Lung microvascular endothelial cell (primary cell): Measurements from ENCODE around the gene UPK3B. TPM values are rescaled to one million over a fixed set of nuclear protein-coding genes. Genes with fewer than 3 reads are reported as not detected.
"Not testable (repeated sequence)": the region's sequence is repeated elsewhere in the genome, so short reads cannot be mapped to it uniquely, and the experiment has no call there.

Source experiments
- DNase-seq, 2 donors: peaks; one replicate each; pipeline versions ENCODE4 v3.0.0 to v3.0.0-alpha.2; 2010; ENCODE audit warnings: low read depth in 2 of 2
- total RNA-seq: library from RNA; depleted of rRNA; stranded (reverse); fragments of >200 nt; gene quantifications from 2 replicates; pipeline ENCODE4 v1.2.1, GENCODE V29; 2014

UPK3B gene
- total RNA-seq, 1 donor from 2014 or later: under 0.01 TPM

DNA sequence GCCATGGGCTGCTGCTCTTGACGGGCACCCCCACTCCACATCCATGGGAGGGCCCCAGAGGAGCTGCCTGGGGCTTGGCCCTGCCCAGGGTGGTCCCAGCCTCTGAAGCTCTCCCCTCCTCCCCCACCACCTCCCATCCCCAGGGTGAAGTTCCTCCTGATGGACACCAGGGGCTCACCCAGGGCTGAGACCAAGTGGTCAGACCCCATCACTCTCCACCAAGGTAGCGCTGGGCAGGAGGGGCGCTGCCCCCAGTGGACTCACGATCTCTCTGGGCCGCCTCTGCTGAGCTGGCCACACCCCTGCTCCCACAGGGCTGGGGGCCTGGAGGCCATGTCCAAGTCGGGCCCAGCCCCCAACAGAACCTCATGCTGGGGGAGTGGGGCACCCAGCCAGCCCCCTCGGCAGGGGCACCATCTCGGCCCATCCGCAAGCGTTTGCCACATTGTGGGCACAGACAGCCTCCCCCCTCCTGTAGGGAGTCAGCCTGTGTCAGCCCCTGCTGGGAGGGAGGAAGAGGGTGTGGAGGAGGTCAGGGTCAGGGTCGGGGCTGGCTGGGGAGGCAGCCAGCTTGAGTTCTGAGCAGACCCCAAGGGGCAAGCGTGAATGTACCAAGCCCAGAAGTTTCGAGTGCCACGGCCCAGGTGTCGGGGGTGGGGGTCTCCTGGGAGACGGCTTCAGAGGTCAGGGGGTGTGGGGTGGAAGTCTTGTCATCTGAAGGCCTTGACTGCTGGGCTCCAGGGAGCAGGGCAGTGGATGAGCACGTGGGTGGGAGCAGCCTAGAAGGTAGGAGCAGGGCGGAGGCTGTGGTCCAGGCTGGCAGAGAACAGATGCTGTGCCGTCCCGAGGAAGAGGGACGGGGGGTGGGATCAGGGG is 2.8 kb downstream of the UPK3B start:
- DNase-seq: peak; percentile 30 to 41

DNA sequence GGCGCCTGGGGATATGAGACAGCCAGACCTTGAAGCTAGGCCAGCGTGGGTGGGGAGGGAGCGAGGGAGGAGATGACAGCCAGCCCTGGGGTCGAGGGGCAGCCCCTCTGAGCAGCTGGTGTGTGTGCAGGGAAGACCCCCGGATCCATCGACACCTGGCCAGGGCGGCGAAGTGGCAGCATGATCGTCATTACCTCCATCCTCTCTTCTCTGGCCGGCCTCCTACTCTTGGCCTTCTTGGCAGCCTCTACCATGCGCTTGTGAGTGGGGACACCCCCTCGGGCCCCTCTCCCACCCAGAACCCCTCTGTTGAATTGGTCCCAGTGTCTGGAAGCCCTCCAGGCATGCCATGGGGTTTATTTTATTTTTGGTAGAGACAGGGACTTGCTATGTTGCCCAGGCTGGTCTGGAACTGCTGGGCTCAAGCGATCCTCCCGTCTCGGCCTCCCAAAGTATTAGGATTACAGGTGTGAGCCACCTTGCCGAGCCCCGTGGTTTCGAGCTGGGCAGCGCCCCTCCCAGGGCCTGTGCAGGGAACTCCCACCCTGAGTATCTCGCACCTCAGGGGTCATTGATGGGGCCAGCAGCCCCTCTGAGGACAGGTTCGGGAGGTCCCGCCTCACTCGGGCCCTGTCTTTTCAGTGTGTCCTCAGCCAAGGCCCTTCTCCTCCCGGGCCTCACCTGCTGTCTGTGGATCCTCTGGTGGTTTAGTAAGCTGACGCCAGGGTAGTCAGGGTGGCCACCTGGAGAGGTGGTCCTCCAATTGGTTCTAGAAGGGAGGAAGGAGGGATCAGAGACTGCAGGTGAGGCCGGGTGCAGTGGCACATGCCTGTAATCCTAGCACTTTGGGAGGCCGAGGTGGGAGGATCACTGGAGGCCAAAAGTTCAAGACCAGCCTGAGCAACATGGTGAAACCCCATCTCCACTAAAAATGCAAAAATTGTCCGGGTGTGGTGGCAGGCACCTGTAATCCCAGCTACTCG is 3.8 kb downstream of the UPK3B start:
- DNase-seq: no peak

DNA sequence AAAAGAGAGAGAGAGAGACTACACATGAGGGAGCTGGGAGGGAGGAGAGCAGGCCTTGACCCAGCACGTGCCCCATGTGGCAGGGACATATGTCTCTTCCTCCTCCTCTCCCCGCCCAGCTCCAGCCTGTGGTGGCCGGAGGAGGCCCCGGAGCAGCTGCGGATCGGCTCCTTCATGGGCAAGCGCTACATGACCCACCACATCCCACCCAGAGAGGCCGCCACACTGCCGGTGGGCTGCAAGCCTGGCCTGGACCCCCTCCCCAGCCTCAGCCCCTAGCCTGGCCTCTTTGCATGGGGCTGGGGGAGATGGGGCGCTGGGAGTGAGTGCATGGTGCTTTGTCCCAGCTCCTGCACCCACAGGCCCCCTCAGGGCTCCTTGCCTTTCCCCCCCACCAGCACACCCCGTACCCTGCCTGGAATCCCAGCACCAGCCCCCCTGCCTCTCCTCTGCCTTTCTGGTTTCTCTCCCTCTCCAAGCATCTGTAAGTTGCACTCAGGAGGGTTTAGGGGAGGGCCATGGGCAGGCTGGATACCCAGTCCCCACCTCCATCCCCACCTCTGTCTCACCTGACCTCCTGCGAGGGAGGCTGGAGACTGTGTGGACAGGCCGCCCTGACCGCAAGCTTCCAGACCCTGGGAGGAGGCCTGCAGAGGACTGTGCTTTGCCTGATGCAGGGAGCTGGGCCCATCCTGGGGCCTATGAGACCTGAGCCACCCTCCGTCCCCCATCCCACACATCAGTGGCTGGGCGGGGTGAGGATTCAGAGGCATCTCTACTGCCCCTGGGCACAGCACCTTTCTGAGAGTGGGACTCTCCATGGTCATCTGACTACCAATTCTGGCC is 4.8 kb downstream of the UPK3B start:
- no peak for DNase-seq

DNA sequence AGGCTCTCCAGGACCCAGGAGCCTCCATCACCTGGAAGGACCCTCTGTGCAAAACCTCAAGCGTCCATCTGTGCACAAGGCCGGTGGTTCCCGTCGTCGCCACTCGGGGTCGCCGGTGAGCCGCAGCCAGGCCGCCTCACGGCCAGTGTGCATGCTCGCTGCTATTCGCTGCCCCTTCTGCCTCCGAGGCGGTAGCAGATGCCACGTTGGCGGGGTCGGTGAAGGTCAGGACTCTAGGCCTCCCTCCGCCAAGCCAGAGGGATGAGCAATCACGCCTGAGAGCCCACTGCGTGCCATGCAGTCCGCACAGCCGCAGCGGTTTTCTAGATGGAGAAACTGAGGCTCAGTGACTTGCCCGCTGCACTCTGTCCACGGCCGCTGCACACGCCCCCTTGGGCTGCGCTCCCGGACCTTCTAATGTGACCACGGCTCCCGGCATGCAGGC is 5.7 kb downstream of the UPK3B start:
- peak in 1 of 2 donors; percentile 39 for DNase-seq

DNA sequence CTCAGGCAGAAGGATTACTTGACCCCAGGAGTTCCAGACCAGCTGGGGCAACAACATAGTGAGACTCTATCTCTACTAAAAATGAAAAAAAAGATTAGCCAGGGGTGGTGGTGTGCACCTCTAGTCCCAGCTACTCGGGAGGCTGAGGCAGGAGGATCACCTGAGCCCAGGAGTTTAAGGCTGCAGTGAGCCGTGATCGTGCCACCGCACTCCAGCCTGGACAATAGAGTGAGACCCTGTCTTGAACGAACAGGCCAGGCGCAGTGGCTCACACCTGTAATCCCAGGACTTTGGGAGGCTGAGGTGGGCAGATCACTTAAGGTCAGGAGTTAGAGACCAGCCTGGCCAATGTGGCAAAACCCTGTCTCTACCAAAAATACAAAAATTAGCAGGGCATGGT is 6.6 kb downstream of the UPK3B start:
- not testable (repeated sequence) for DNase-seq

DNA sequence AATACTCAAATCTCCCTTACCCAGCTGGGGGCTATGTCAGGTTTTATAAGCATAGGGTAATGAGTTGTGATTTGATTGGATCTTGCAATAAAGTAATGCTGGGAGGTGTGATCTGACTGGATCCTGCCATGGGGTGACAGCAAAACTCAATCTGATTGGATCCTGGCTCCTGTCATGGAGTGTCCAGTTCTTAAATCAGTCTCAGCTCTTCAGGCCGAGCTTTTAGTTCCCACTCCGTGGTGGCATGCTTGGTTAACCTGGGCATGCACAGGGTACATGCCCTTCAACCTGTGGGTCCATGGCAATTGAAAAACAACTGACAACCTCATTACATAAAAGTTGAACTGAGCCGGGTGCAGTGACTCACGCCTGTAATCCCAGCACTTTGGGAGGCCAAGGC is 15.8 kb downstream of the UPK3B start:
- DNase-seq: not testable (repeated sequence)

DNA sequence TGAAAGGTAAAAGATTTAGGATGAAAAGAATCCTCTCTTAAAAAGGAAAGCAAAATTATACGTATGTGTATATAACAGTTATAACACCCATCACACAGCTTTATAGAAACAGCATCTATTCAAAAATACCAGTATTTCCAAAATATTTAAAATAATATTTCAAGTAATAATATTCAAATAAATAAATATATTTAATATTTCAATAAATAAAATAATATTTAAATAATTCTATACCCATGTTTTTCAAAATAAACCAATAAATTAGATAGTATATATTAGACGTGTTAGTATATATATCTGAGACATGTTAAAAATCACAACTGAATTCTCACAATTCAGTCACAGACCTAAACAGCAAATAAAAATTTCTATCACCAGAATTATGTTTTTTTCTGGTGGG is 21.3 kb downstream of the UPK3B start:
- DNase-seq: not testable (repeated sequence)

DNA sequence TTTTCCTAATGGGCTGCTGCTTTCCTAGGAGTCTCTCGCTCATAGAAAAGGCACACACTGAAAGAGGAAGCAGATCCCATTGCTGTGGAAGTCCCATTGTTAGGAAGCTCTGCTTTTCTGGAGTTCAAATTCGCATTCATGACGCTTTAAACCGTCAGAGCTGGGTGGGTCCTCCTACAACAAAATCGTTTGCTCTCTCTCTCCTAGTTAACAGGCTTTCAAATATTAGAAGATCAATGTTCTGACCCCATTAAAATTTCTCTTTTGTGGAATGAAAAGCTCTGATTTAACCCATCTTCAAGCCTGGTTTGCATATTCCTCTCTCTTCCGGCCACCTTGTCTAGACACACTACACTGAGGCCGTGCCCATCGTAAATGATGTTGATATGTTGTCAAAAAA is 32.8 kb downstream of the UPK3B start, which contains the start of gene SPDYE16:
TSS of gene SPDYE16 (minus strand) at position 101 of the 400 bp plus-strand sequence. CDS start 1,838 bp downstream, outside the sequence.
- DNase-seq: not testable (repeated sequence)

DNA sequence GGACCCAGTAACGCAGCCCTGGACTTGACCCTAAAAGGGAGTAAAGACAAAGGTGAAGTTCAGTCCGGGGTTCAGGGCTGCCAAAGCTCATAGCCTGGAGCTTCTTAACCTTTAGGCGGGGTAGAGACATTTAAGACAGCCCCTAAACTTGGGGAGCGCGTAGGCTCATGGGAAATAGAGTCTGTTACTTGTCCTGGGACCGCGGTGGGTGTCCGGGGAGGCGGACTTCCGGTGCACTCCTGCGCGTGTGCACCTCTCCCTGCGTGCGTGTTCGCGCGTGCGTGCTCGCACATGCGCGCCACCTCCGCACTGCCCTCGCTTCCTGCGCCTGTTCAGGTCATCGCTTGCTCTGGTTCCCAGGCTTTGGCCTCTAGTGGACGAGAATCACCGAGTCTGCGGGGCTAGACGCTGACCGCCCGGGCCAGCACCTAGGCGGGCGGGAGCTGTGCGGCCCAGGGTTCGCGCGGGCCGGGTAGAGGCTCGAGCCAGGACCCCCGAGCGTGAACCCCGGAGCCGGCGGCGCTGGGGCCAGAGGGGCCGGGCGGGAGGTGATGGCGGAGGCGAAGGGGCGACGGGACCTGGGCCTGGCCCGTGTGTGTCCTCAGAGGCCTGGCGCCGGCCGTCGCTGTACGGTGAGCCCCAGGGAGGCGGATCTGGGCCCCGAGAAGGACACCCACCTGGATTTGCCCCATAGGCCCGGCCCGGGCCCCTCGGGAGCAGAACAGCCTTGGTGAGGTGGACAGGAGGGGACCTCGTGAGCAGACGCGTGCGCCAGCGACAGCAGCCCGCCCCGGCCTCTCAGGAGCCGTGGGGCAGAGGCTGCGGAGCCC is 38.9 kb downstream of the UPK3B start:
- peak; percentile 76 to 77 for DNase-seq

DNA sequence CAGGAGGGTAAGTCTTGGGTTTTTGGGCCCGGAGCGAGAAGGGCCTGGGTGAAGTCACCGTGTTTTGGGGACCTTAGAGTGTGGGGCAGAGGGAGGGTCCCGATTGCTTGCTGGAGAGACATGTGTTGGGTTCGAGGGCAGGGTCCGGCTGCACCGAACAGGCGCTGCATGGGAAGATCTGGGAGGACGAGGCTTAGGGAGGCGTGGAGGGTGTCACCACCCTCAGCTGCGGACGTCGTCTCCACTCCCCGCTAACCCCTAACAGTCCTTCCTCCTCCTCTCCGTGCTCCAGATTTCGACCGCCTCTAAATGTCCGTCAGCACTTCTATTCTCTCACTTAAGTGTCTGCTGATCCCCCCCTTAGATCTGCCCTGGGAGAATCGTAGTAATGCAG is 39.5 kb downstream of the UPK3B start:
- DNase-seq: peak in 1 of 2 donors; percentile 10

DNA sequence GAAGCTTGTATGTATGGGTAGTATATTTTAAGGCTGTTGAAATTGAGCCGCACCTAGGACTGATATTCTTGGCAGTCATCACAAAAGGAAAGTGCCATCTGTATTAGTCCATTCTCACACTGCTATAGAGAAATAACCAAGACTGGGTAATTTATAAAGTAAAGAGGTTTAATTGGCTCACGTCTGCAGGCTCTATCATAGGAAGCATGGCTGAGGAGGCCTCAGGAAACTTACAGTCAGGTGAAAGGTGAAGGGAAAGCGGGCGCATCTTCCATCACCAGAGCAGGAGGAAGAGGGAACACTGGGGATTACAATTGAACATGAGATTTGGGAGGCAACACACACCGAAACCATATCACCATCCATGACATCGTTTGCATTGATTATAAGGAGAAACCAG is 41.6 kb downstream of the UPK3B start:
- DNase-seq: not testable (repeated sequence)

DNA sequence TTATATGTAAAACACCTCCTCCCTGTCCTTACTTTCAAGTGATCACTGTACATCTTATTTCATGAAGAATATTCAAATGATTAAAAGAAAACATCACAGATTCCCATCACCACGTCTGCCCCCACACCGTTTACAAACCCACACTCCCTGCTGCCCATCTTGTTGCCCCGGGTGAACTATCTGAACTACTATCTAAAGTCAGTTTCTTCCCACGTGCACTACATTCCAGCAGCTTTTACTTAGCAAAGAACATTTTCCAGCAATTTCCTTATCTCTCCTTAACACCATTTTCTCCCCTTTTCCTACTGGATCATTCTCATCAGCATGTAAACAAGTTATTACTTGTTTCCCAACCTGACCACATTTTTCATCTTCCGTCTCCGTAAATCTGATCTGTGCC is 49.3 kb downstream of the UPK3B start:
- not testable (repeated sequence) for DNase-seq

DNA sequence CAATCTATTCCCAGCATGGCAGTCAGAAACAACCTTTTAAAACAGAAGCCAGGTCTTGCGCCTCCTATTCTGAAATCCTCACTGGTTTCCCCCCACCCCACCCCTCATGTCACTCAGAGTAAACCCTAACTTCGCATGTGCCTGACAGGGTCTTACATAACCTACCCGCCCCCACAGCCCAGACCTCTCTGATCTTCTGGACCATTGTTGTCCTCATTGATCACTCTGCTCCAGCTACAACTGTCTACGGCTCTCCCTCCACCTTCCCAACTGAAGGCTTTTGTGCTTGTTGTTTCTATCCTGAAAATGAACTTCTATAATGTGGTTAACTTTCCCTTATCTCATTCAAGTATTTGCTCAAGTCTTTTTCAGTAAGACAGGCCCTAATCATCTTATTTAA is 49.8 kb downstream of the UPK3B start:
- not testable (repeated sequence) for DNase-seq

DNA sequence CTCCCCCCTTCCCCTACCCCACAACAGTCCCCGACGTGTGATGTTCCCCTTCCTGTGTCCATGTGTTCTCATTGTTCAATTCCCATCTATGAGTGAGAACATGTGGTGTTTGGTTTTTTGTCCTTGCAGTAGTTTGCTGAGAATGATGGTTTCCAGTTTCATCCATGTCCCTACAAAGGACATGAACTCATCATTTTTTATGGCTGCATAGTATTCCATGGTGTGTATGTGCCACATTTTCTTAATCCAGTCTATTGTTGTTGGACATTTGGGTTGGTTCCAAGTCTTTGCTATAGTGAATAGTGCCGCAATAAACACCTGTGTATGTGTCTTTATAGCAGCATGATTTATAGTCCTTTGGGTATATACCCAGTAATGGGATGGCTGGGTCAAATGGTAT is 51.0 kb downstream of the UPK3B start:
- not testable (repeated sequence) for DNase-seq

DNA sequence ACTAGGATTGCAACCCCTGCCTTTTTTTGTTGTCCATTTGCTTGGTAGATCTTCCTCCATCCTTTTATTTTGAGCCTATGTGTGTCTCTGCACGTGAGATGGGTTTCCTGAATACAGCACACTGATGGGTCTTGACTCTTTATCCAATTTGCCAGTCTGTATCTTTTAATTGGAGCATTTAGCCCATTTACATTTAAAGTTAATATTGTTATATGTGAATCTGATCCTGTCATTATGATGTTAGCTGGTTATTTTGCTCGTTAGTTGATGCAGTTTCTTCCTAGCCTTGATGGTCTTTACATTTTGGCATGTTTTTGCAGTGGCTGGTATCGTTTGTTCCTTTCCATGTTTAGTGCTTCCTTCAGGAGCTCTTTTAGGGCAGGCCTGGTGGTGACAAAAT is 54.6 kb downstream of the UPK3B start:
- not testable (repeated sequence) for DNase-seq

Other genes with a start within 250 kb of the UPK3B start
- gene HSPB1, start 207.9 kb upstream of the UPK3B start, total RNA-seq: 78.5 and 125 TPM in 2 replicates
- 69.3 and 98.4 TPM in 2 replicates for gene YWHAG, start 151.6 kb upstream of the UPK3B start, total RNA-seq
- 0.22 and 0.40 TPM in 2 replicates for gene SSC4D, start 100.9 kb upstream of the UPK3B start, total RNA-seq
- 0.65 and 1.8 TPM in 2 replicates for gene ZP3, start 85.6 kb upstream of the UPK3B start, total RNA-seq
- gene DTX2, start 48.8 kb upstream of the UPK3B start, total RNA-seq: 2.0 and 3.6 TPM in 2 replicates
- not detected in 2 replicates for gene SPDYE16, start 32.7 kb downstream of the UPK3B start, total RNA-seq
- 1.7 and 3.8 TPM in 2 replicates for gene POMZP3, start 116.7 kb downstream of the UPK3B start, total RNA-seq